Activated naive CD4-positive, alpha-beta T cell treated with anti-CD3 and anti-CD28 coated beads, Interleukin-2, amount 10 ng/mL, durations not matched to agents 7 days and 5 days (primary cell): ENCODE results near the gene SBNO2.
"Not testable (repeated sequence)": the region's sequence is repeated elsewhere in the genome, so short reads cannot be mapped to it uniquely, and the experiment has no call there.

Experiments used
- CTCF ChIA-PET: fragments of 350-600 bp; sonication (Branson Sonifier 250); formaldehyde crosslinking; loops from one replicate; lab custom pipeline; 2021; ENCODE audit warnings: antibody characterized with exemption; lab: Charles Lee
- DNase-seq: peaks from one replicate; pipeline ENCODE4 v3.0.0-alpha.2; 2020
- H3K27ac Mint-ChIP-seq: one replicate; pipeline ENCODE4 v1.8.0; 2021; ENCODE audit warnings: mild to moderate bottlenecking, moderate library complexity, mixed read lengths
- H3K27me3 Mint-ChIP-seq: one replicate; pipeline ENCODE4 v1.8.0; 2021; ENCODE audit warnings: mild to moderate bottlenecking, mixed read lengths
- H3K36me3 Mint-ChIP-seq: one replicate; pipeline ENCODE4 v1.8.0; 2021; ENCODE audit warnings: mixed read lengths
- H3K4me1 Mint-ChIP-seq: one replicate; pipeline ENCODE4 v1.8.0; 2021; ENCODE audit warnings: mixed read lengths
- H3K4me3 Mint-ChIP-seq: one replicate; pipeline ENCODE4 v1.8.0; 2021; ENCODE audit warnings: mild to moderate bottlenecking, moderate library complexity, mixed read lengths
- H3K9me3 Mint-ChIP-seq: one replicate; pipeline ENCODE4 v1.8.0; 2021; ENCODE audit warnings: mixed read lengths

Gene SBNO2

DNA sequence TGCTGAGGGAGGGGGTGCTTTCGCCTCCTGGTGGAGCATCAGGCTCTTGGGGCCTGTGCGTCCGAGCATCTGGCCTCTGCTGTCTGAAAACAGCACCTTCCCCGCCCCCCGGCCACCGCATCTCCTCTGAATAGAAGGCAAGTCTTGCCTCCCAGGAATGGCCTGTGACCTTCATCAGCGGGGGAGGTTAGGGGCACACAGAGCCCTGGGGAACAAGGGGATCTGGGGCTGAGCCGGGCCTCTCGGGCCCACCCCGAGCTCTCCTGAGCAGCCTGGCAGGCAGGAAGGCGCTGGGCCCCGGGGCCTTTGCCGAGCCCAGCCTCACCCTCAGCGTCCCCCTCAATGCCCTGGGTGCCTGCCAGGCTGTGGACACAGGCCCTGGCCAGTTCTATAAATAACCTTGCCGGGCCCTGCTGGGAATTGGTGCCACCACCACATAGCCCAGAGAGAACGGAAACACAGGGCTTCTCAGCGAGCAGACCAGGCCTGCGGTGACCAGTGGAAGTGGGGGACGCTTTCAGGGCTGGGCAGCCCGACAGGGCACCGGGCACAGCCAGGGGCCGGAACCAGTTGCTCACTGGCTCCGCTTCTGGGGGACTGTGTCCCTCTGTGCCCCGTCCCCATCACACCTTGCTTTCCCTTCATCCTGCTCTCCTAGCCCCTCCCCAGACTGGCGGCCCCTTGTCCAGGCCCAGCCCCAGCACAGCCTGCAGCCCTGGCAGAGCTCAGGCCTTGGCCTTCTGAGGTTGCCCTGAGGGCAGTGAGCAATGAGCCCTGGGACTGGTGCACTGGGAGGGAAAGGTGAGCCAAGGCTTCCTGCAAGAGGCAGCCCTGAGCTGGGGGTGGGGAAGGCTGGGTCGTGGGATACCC is 41.0 kb upstream of the SBNO2 start:
- CTCF ChIA-PET, result interaction anchor here (0.8 to 1.3 kb wide), 2 partner anchors 23 to 102 kb away, joined by 3 to 6 read pairs; no protein-coding TSS in a partner anchor
- Mint-ChIP-seq H3K27me3 (no peaks in the 10 kb centered on the region), H3K36me3 (peaks cover 21% of the 10 kb centered on the region), H3K9me3 (no peaks in the 10 kb centered on the region), H3K27ac (peak overlapping the region; percentile 67), H3K4me3 (no peak overlapping the region), H3K4me1 (peaks cover 32% of the 10 kb centered on the region)
- DNase-seq, result no peak

DNA sequence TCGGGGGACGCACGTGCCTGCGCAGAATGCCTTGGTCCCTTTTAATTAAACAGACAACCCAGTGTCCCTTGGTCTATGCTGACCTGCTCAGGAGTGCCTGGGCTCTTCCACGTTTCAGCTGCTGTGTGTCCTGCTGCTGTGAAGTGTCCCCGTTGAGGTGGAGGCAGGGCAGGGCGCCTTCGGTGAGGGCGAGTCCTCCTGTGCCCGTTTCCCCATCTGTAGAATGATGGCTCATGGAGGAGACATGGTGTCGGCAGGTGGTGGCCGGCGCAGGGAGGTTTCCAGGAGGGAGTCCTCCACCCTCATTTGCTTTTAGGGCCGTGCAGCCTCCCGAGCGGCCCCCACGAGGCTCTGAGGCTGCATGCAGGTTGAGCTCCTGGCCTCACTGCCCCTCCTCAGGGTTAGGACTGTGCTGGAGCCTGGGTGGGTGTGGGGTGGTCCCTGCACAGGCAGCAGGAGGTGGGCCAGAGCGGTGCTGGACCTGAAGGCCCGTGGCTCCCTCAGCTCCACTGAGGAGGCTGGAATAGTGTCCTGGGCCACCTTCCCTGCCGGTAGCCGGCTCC is 40.3 kb upstream of the SBNO2 start:
- no peaks in the 10 kb centered on the region for H3K27me3 Mint-ChIP-seq
- H3K36me3 Mint-ChIP-seq, result peaks cover 24% of the 10 kb centered on the region
- CTCF ChIA-PET, result interaction anchor here (1.0 to 1.3 kb wide), 5 partner anchors 8 to 351 kb away, joined by 3 to 6 read pairs (median 3); no protein-coding TSS in a partner anchor
- peak overlapping the region; percentile 95 for H3K27ac Mint-ChIP-seq
- no peaks in the 10 kb centered on the region for H3K9me3 Mint-ChIP-seq
- H3K4me1 Mint-ChIP-seq, result peaks cover 39% of the 10 kb centered on the region
- H3K4me3 Mint-ChIP-seq, result peak overlapping the region; percentile 61
- DNase-seq, result no peak

DNA sequence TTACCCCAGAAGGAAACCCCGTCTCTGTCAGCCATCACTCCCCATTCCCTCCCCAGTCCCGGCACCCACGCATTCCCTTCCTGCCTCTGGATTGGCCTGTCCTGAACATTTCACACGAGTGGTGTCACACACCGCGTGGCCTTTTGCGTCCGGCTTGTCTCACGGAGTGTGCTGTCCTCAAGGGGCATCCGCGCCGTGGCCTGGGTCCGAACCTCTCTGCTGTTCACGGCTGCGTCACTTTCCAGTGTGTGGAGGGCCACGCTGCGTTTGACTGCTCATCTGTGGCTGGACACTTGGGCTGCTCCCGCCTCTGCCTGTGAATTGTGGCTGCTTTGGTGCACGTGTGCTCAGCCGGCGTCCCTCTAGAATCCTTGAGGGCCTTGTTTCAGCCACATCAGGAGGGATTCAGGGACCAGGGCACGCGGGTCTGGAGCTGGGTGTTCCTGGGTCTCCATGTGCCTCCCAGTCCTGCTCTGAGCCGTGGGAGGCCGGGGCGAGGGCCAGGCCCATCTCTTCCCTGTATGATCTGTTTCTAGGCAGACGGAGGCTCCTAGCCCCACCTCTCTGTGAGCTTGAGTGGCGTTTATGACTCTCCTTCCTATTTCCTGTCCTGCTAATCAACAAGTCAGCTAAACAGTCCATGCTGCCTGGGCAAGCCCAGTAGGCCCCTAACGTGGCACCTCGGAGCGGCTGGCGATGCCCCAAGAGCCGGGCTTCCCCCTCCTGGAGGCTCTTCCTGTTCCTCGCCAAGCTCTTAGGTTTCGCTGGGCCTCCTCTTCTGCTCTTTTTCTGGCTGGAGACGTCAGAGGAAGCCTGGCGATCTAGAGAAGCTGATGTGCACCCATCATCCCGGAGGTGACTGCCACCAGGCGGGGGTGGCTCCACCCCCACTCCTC is 39.6 kb upstream of the SBNO2 start:
- peak overlapping the region; percentile 61 for H3K4me3 Mint-ChIP-seq
- CTCF ChIA-PET, result interaction anchor here (1.0 to 1.3 kb wide), 5 partner anchors 9 to 350 kb away, joined by 3 to 6 read pairs (median 3); no protein-coding TSS in a partner anchor
- H3K36me3 Mint-ChIP-seq, result peaks cover 24% of the 10 kb centered on the region
- peak overlapping the region; percentile 95 for H3K27ac Mint-ChIP-seq
- peaks cover 43% of the 10 kb centered on the region for H3K4me1 Mint-ChIP-seq
- DNase-seq, result peak; percentile 72
- no peaks in the 10 kb centered on the region for H3K27me3 Mint-ChIP-seq
- H3K9me3 Mint-ChIP-seq, result no peaks in the 10 kb centered on the region

GRCh38 chr19:1211494-1212234 is 37.6 kb upstream of the SBNO2 start:
- no peak overlapping the region for H3K4me3 Mint-ChIP-seq
- H3K4me1 Mint-ChIP-seq, result peaks cover 48% of the 10 kb centered on the region
- peak overlapping the region; percentile 78 for H3K27ac Mint-ChIP-seq
- H3K27me3 Mint-ChIP-seq, result no peaks in the 10 kb centered on the region
- H3K36me3 Mint-ChIP-seq, result peaks cover 35% of the 10 kb centered on the region
- CTCF ChIA-PET, result interaction anchor here (0.6 to 1.1 kb wide), 2 partner anchors 25 to 98 kb away, joined by 3 to 4 read pairs; no protein-coding TSS in a partner anchor
- no peak for DNase-seq
- no peaks in the 10 kb centered on the region for H3K9me3 Mint-ChIP-seq

- Mint-ChIP-seq H3K4me1 (peaks cover 46% of the 10 kb centered on the region), H3K4me3 (no peak overlapping the region), H3K27ac (no peak overlapping the region), H3K9me3 (no peaks in the 10 kb centered on the region), H3K36me3 (peaks cover 34% of the 10 kb centered on the region), H3K27me3 (no peaks in the 10 kb centered on the region)
- CTCF ChIA-PET, result interaction anchor here (1.3 kb wide), 1 partner anchor 99 kb away, joined by 3 read pairs; no protein-coding TSS in a partner anchor
- no peak for DNase-seq
These were observed 36.1 kb upstream of the SBNO2 start for GRCh38 chr19:1210227-1210538.

DNA sequence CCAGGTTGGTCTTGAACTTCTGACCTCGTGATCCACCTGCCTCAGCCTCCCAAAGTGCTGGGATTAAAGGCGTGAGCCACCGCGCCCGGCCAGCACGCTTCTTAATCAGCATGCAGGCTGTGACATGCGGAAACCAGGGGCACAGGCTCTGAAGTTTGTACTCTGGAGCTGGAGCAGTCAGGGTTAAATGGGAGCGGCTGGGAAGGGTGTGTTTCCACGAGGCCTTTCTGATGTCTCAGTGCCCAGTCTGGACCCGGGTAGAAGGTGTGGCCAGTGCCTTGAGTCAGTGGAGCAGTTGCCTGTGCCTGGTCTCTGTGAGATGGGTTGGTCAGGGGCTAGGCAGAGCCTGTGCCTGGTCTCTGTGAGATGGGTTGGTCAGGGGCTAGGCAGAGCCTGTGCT is 34.8 kb upstream of the SBNO2 start:
- CTCF ChIA-PET, DNase-seq, H3K27me3 Mint-ChIP-seq, H3K9me3 Mint-ChIP-seq: not testable (repeated sequence)
- peak overlapping the region; percentile 31 for H3K4me3 Mint-ChIP-seq
- H3K27ac Mint-ChIP-seq, result peak overlapping the region; percentile 52
- H3K4me1 Mint-ChIP-seq, result peaks cover 51% of the 10 kb centered on the region
- H3K36me3 Mint-ChIP-seq, result peaks cover 31% of the 10 kb centered on the region

GRCh38 chr19:1206864-1207450 is 32.9 kb upstream of the SBNO2 start:
- Mint-ChIP-seq H3K27ac (peak overlapping the region; percentile 94), H3K4me1 (peaks cover 55% of the 10 kb centered on the region), H3K9me3 (no peaks in the 10 kb centered on the region), H3K4me3 (peak overlapping the region; percentile 95), H3K36me3 (peaks cover 24% of the 10 kb centered on the region), H3K27me3 (no peaks in the 10 kb centered on the region)
- CTCF ChIA-PET, result no interaction called here
- peak; percentile 52 for DNase-seq

- Mint-ChIP-seq H3K9me3 (no peaks in the 10 kb centered on the region), H3K27ac (peak overlapping the region; percentile 94), H3K36me3 (peaks cover 20% of the 10 kb centered on the region), H3K4me3 (peak overlapping the region; percentile 95), H3K4me1 (peaks cover 49% of the 10 kb centered on the region), H3K27me3 (no peaks in the 10 kb centered on the region)
- CTCF ChIA-PET, result no interaction called here
- no peak for DNase-seq
These were observed 32.2 kb upstream of the SBNO2 start for GRCh38 chr19:1206150-1206863.

DNA sequence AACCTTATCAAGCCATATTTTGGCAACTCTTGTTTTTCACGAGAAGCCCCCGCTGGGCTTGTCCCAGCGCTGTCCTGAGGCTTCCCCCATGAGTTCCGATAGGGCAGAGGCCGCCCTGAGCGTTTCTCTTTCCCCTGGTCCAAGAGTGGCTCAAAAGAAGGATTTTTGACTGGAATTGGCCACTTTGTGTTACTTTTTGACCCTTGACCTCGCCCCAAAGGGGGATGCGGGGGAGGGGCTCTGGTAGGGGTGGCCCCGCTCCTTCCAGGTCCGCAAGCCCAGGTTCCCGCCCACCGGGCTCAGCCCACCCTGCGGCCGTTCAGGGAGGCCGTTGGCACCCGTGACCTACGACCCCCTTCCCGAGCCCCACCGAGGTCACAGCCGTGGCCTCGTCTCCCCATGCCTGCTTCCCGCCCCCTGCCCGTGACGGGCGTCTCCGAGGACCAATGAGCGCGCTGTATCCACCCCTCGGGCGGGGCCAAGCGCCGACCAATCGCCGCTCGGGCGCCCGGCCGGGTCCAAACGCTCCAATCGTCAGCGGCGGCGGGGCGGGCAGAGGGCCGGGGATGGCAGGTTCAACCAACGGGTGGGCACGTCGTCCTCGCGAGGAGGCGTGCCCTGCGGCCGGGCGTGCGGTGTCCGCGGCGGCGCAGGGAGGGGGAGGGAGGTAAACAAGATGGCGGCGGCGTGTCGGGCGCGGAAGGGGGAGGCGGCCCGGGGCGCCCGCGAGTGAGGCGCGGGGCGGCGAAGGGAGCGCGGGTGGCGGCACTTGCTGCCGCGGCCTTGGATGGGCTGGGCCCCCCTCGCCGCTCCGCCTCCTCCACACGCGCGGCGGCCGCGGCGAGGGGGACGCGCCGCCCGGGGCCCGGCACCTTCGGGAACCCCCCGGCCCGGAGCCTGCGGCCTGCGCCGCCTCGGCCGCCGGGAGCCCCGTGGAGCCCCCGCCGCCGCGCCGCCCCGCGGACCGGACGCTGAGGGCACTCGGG is 31.3 kb upstream of the SBNO2 start, which contains the start of gene STK11:
Gene STK11 (plus strand): TSS at position 665 of the 986 bp plus-strand sequence. CDS start 1,136 bp downstream, outside the sequence.
- Mint-ChIP-seq H3K36me3 (peaks cover 18% of the 10 kb centered on the region), H3K4me1 (peaks cover 46% of the 10 kb centered on the region), H3K27me3 (no peaks in the 10 kb centered on the region), H3K27ac (peak within 1 kb of the TSS; percentile 94), H3K9me3 (no peaks in the 10 kb centered on the region), H3K4me3 (peak within 1 kb of the TSS; percentile 95)
- CTCF ChIA-PET, result no interaction called here
- peak; percentile 99 for DNase-seq

DNA sequence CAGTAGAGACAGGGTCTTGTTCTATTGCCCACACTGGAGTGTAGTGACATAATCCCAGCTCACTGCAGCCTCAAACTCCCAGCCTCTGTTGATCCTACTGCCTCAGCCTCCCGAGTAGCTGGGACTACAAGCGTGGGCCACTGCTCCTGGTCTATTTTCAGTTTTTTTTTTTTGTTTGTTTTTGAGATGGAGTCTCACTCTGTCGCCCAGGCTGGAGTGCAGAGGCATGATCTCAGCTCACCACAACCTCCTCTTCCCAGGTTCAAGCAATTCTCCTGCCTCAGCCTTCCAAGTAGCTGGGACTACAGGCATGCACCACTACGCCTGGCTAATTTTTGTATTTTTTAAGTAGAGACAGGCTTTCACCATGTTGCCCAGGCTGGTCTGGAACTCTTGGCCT is 26.5 kb upstream of the SBNO2 start:
- not testable (repeated sequence) for H3K27me3 Mint-ChIP-seq, H3K9me3 Mint-ChIP-seq, H3K36me3 Mint-ChIP-seq, DNase-seq, H3K4me3 Mint-ChIP-seq, H3K27ac Mint-ChIP-seq
- peaks cover 24% of the 10 kb centered on the region for H3K4me1 Mint-ChIP-seq
- CTCF ChIA-PET, result interaction anchor here (0.7 to 1.2 kb wide), 3 partner anchors 43 to 193 kb away, joined by 3 to 4 read pairs (median 3); no protein-coding TSS in a partner anchor

- H3K9me3 Mint-ChIP-seq, result no peaks in the 10 kb centered on the region
- no peak for DNase-seq
- no peak overlapping the region for H3K27ac Mint-ChIP-seq
- H3K4me1 Mint-ChIP-seq, result peaks cover 18% of the 10 kb centered on the region
- no peak overlapping the region for H3K4me3 Mint-ChIP-seq
- CTCF ChIA-PET, result interaction anchor here (0.8 to 1.2 kb wide), 2 partner anchors 41 to 86 kb away, joined by 3 to 4 read pairs; no protein-coding TSS in a partner anchor
- no peaks in the 10 kb centered on the region for H3K27me3 Mint-ChIP-seq
- H3K36me3 Mint-ChIP-seq, result no peaks in the 10 kb centered on the region
These were observed 25.5 kb upstream of the SBNO2 start for GRCh38 chr19:1199531-1199930.
